Caco-2 (cell line): Measurements from ENCODE around the gene HTRA3. TPM values are rescaled to one million over a fixed set of nuclear protein-coding genes. Genes with fewer than 3 reads are reported as not detected.

Experiments used
- BruUV-seq: library from RNA; stranded (reverse); fragments of 400-500 nt; replicated peaks from 2 replicates; lab custom pipeline; 2021; lab: Mats Ljungman, UMichigan
- CTCF ChIA-PET: fragments of 300-600 bp; sonication (Branson Sonifier 250); formaldehyde crosslinking; loops from one replicate; lab custom pipeline; 2022; ENCODE audit warnings: antibody characterized with exemption; lab: Charles Lee
- POLR2A ChIA-PET: fragments of 300-600 bp; sonication (Branson Sonifier 250); formaldehyde crosslinking; loops from one replicate; lab custom pipeline; 2022; ENCODE audit warnings: antibody characterized with exemption; lab: Charles Lee
- DNase-seq, 2 experiments: peaks; one replicate each; pipeline versions ENCODE4 v3.0.0 to v3.0.0-alpha.2; 2020 to 2022
- H3K27me3 ChIP-seq: replicated peaks from 2 replicates; pipeline ENCODE4 v1.6.0; 2011; ENCODE audit warnings: low read length; ENCODE audit not compliant: control insufficient read depth, insufficient read depth
- H3K36me3 ChIP-seq: 2 replicates; pipeline ENCODE4 v1.5.1; 2011; ENCODE audit warnings: low read length; ENCODE audit not compliant: control insufficient read depth, insufficient read depth
- H3K4me1 ChIP-seq: fragments of 250-450 bp; sonication (Bioruptor Pico); 2 replicates; pipeline ENCODE4 v1.5.1; 2020; ENCODE audit warnings: mild to moderate bottlenecking
- H3K4me3 ChIP-seq: 2 replicates; pipeline ENCODE4 v1.5.1; 2011; ENCODE audit warnings: low read depth, mild to moderate bottlenecking, control low read depth, low read length
- H3K9me3 ChIP-seq: fragments of 250-450 bp; sonication (Bioruptor Pico); 2 replicates; pipeline ENCODE4 v1.5.1; 2020; ENCODE audit warnings: mild to moderate bottlenecking, moderate library complexity
- H3K27ac Mint-ChIP-seq: one replicate; pipeline ENCODE4 v1.8.0; 2022; ENCODE audit warnings: mixed read lengths; ENCODE audit not compliant: unreplicated experiment
- H3K27me3 Mint-ChIP-seq: one replicate; pipeline ENCODE4 v1.8.0; 2022; ENCODE audit warnings: mixed read lengths; ENCODE audit not compliant: insufficient read depth, unreplicated experiment
- H3K36me3 Mint-ChIP-seq: one replicate; pipeline ENCODE4 v1.8.0; 2022; ENCODE audit warnings: mild to moderate bottlenecking, mixed read lengths; ENCODE audit not compliant: insufficient read depth, unreplicated experiment
- H3K4me1 Mint-ChIP-seq: one replicate; pipeline ENCODE4 v1.8.0; 2022; ENCODE audit warnings: low read depth, mixed read lengths; ENCODE audit not compliant: unreplicated experiment
- H3K4me3 Mint-ChIP-seq: one replicate; pipeline ENCODE4 v1.8.0; 2022; ENCODE audit warnings: mild to moderate bottlenecking, moderate library complexity, mixed read lengths; ENCODE audit not compliant: unreplicated experiment
- H3K9me3 Mint-ChIP-seq: one replicate; pipeline ENCODE4 v1.8.0; 2022; ENCODE audit warnings: mixed read lengths; ENCODE audit not compliant: unreplicated experiment
- intact Hi-C: fragments of 100-400 bp; cut with micrococcal nuclease; formaldehyde crosslinking; loops from one replicate; pipeline ENCODE4 v1.10.0; 2022; ENCODE audit not compliant: unreplicated experiment
- total RNA-seq: library from RNA; stranded (reverse); gene quantifications from 2 replicates; pipeline ENCODE4 v1.2.3, GENCODE V29; 2022
- TF ChIP-seq, protein P1 (sequence below), 2 experiments: fragments of 200-600 bp in 1 of 2; IDR thresholded peaks; 1 replicate in 1 of 2; 2 replicates in 1 of 2; pipeline versions ENCODE4 v1.5.1 to v1.8.0; 2011 to 2022; ENCODE audit warnings: antibody characterized with exemption in 1 of 2, control low read depth in 1 of 2, inconsistent platforms in 1 of 2, low read depth in 1 of 2, low read length in 1 of 2, mild to moderate bottlenecking in 1 of 2, moderate library complexity in 1 of 2; ENCODE audit not compliant: insufficient read depth in 1 of 2, severe bottlenecking in 1 of 2, unreplicated experiment in 1 of 2

The HTRA3 gene
- total RNA-seq, 1 experiment from 2014 or later: 0.66 TPM

DNA sequence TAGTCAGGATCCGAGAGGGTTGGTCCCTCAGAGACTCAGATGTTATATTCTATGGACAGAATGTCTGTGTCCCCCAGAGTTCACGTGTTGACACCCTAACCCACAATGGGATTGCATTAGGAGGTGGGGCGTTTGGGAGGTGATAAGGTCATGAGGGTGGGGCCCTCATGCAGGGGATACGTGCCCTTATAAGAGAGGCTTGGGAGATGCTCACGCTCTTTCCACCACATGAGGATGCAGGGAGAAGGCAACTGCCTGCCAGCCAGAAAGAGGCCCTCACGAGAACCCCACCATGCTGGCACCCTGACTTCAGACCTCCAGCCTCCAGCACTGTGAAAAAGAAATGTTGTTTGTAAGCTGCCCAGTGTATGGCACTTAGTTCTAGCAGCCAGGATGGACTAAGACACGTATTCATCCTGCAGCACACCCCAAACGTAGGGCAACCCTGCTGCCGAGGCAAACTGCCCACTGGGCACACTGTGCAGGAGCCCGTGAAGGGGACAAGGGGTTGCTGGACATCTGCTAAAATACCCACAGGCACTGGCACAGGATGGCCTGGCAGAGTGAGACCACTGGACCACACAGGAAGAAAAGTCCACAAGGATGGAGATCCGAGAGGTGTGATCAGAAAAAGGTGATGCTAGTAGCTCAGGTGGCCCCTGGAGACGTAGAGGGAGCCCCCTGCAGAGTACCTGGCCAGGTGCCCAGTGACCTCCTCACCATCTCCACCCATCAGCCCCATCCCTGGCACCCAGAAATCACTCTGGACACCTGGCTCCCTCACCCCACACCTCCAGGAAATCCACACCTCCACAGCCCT, 62.7 kb downstream of the HTRA3 start:
- ChIA-PET CTCF (no interaction called here), POLR2A (no interaction called here)
- Mint-ChIP-seq H3K4me1 (no peaks in the 10 kb centered on the region), H3K36me3 (no peaks in the 10 kb centered on the region), H3K4me3 (no peak overlapping the region), H3K27me3 (no peaks in the 10 kb centered on the region), H3K9me3 (peaks cover 15% of the 10 kb centered on the region), H3K27ac (no peak overlapping the region)
- TF ChIP-seq, protein P1, sequence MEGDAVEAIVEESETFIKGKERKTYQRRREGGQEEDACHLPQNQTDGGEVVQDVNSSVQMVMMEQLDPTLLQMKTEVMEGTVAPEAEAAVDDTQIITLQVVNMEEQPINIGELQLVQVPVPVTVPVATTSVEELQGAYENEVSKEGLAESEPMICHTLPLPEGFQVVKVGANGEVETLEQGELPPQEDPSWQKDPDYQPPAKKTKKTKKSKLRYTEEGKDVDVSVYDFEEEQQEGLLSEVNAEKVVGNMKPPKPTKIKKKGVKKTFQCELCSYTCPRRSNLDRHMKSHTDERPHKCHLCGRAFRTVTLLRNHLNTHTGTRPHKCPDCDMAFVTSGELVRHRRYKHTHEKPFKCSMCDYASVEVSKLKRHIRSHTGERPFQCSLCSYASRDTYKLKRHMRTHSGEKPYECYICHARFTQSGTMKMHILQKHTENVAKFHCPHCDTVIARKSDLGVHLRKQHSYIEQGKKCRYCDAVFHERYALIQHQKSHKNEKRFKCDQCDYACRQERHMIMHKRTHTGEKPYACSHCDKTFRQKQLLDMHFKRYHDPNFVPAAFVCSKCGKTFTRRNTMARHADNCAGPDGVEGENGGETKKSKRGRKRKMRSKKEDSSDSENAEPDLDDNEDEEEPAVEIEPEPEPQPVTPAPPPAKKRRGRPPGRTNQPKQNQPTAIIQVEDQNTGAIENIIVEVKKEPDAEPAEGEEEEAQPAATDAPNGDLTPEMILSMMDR (IDR thresholded peaks at IDR 0.05; ENCODE audit: insufficient read depth in 1 of 2, low read depth in 1 of 2, low read length in 1 of 2, severe bottlenecking in 1 of 2, unreplicated experiment in 1 of 2): no peak
- Histone ChIP-seq H3K4me3 (no peak overlapping the region), H3K27me3 (no peaks in the 10 kb centered on the region), H3K9me3 (no peaks in the 10 kb centered on the region), H3K36me3 (no peaks in the 10 kb centered on the region), H3K4me1 (no peaks in the 10 kb centered on the region)
- DNase-seq: no peak
- no TSS peak for BruUV-seq
- intact Hi-C loops: no loop called here

DNA sequence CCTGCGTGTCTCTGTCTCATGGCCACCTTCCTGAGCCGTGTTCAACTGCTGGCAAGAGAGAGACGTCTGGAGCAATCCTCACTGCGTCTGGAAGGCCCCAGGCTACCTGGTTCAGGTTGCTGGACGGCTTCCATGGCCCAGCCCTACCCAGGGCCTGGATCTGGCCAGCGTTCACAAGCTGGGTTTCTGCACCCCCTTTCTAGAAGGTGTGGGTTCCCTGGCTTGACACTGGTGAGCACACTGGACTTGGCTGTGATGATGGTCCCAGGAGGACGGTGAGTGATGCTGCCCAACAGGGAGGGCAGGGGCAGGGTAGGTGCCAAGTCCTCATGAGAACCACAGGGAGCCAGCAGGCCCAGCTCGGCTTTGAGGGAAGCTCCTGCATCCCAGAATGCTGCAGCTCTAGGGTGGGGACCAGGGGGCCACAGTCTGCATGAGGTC, 63.4 kb downstream of the HTRA3 start:
- no peaks in the 10 kb centered on the region for H3K36me3 ChIP-seq
- BruUV-seq: no TSS peak
- no peaks in the 10 kb centered on the region for H3K36me3 Mint-ChIP-seq
- no peak overlapping the region for H3K4me3 Mint-ChIP-seq
- H3K4me1 ChIP-seq: no peaks in the 10 kb centered on the region
- POLR2A ChIA-PET: no interaction called here
- CTCF ChIA-PET: no interaction called here
- DNase-seq: no peak
- no peak overlapping the region for H3K27ac Mint-ChIP-seq
- no peaks in the 10 kb centered on the region for H3K27me3 Mint-ChIP-seq
- TF ChIP-seq, protein P1 (IDR thresholded peaks at IDR 0.05; ENCODE audit: insufficient read depth in 1 of 2, low read depth in 1 of 2, low read length in 1 of 2, severe bottlenecking in 1 of 2, unreplicated experiment in 1 of 2): no peak
- no peak overlapping the region for H3K4me3 ChIP-seq
- intact Hi-C loops: no loop called here
- H3K9me3 ChIP-seq: no peaks in the 10 kb centered on the region
- H3K4me1 Mint-ChIP-seq: no peaks in the 10 kb centered on the region
- no peaks in the 10 kb centered on the region for H3K27me3 ChIP-seq
- peaks cover 15% of the 10 kb centered on the region for H3K9me3 Mint-ChIP-seq

DNA sequence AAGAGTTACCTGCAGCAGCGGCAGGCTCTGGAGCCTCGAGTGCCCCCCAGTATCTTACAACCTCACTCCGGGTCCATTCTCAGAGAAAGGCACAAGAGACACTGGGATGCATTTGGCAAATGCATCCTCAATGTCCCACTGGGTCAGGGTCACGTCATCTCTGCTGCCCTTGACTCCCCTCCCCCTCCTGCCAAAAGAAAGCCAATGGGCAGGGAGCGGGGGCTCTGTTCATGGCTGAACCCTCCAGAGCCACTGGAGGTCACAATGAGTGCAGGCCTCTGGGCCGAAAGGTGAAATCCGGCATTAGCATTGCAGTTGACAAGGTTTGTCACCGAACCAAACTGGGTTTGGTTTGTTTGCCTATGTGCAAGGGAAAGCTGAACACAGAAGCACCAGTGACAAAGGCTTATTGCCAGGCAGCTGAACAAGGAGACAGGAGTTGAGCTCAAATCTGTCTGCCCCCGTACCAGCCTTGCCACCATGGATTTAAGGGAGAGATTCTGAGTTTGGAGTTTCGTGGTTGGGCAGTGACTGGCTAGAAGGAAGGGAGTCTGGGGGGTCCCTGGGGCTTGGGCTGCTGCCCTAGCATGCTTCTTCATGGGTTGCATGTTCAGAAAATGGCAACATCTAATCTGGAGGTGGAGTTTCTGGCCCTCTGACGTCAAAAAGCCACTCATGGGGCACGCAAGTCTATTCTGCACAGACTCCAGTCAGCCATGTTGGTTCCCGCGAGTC, 64.3 kb downstream of the HTRA3 start:
- H3K36me3 Mint-ChIP-seq: no peaks in the 10 kb centered on the region
- Histone ChIP-seq H3K4me1 (no peaks in the 10 kb centered on the region), H3K27me3 (no peaks in the 10 kb centered on the region), H3K4me3 (no peak overlapping the region), H3K36me3 (no peaks in the 10 kb centered on the region), H3K9me3 (no peaks in the 10 kb centered on the region)
- peak in 1 of 2 experiments; percentile 12 for DNase-seq
- no peaks in the 10 kb centered on the region for H3K4me1 Mint-ChIP-seq
- BruUV-seq: no TSS peak
- H3K27ac Mint-ChIP-seq: no peak overlapping the region
- TF ChIP-seq, protein P1 (IDR thresholded peaks at IDR 0.05; ENCODE audit: insufficient read depth in 1 of 2, low read depth in 1 of 2, low read length in 1 of 2, severe bottlenecking in 1 of 2, unreplicated experiment in 1 of 2): no peak
- H3K27me3 Mint-ChIP-seq: no peaks in the 10 kb centered on the region
- CTCF ChIA-PET: no interaction called here
- no peak overlapping the region for H3K4me3 Mint-ChIP-seq
- peaks cover 15% of the 10 kb centered on the region for H3K9me3 Mint-ChIP-seq
- intact Hi-C loops: no loop called here
- POLR2A ChIA-PET: no interaction called here
